Smooth muscle cell (in vitro differentiated cells): Measurements from ENCODE around the gene ARL10. TPM values are rescaled to one million over a fixed set of nuclear protein-coding genes. Genes with fewer than 3 reads are reported as not detected.

Experiments used
- DNase-seq: peaks from one replicate; lab custom pipeline; 2025; ENCODE audit not compliant: unreplicated experiment; lab: John Stamatoyannopoulos, UW
- H2AFZ ChIP-seq: fragments of 200-600 bp; sonication (generic); 2 replicates; pipeline ENCODE4 v1.6.0; 2016; ENCODE audit warnings: antibody characterized with exemption, low read depth, mild to moderate bottlenecking
- H3F3A ChIP-seq: fragments of 200-600 bp; sonication (generic); 2 replicates; pipeline ENCODE4 v1.6.0; 2017; ENCODE audit warnings: antibody characterized with exemption, low read depth
- H3K27ac ChIP-seq: fragments of 200-600 bp; sonication (generic); 2 replicates; pipeline ENCODE4 v1.5.1; 2016; ENCODE audit warnings: low read depth, mild to moderate bottlenecking
- H3K27me3 ChIP-seq: fragments of 200-600 bp; sonication (generic); 2 replicates; pipeline ENCODE4 v1.6.1; 2016; ENCODE audit warnings: low read depth, mild to moderate bottlenecking
- H3K36me3 ChIP-seq: fragments of 200-600 bp; sonication (generic); 2 replicates; pipeline ENCODE4 v1.5.1; 2016; ENCODE audit warnings: low read depth
- H3K4me1 ChIP-seq: fragments of 200-600 bp; sonication (generic); 2 replicates; pipeline ENCODE4 v1.5.1; 2016; ENCODE audit warnings: low read depth
- H3K4me2 ChIP-seq: fragments of 200-600 bp; sonication (generic); 2 replicates; pipeline ENCODE4 v1.6.0; 2016; ENCODE audit warnings: mild to moderate bottlenecking
- H3K4me3 ChIP-seq: fragments of 200-600 bp; sonication (generic); 2 replicates; pipeline ENCODE4 v1.5.1; 2016; ENCODE audit warnings: mild to moderate bottlenecking
- H3K79me2 ChIP-seq: fragments of 200-600 bp; sonication (generic); 2 replicates; pipeline ENCODE4 v1.6.0; 2016; ENCODE audit warnings: low read depth, mild to moderate bottlenecking
- H3K9ac ChIP-seq: fragments of 200-600 bp; sonication (generic); 2 replicates; pipeline ENCODE4 v1.6.0; 2016; ENCODE audit warnings: low read depth
- H3K9me3 ChIP-seq: fragments of 200-600 bp; sonication (generic); replicated peaks from 2 replicates; pipeline ENCODE4 v1.5.1; 2016; ENCODE audit warnings: low read depth
- H4K20me1 ChIP-seq: fragments of 200-600 bp; sonication (generic); 2 replicates; pipeline ENCODE4 v1.6.0; 2016; ENCODE audit warnings: low read depth
- CTCF ChIP-seq: fragments of 200-600 bp; sonication (generic); IDR thresholded peaks from 2 replicates; pipeline ENCODE4 v1.5.1; 2017; ENCODE audit warnings: borderline replicate concordance, mild to moderate bottlenecking, antibody characterized with exemption; ENCODE audit not compliant: insufficient read depth, poor library complexity, severe bottlenecking
- WGBS: methylation state at CpG from one replicate; pipeline ENCODE4 v1.1.7; 2016; ENCODE audit warnings: low lambda C conversion rate; 5-methylcytosine and 5-hydroxymethylcytosine counted together
- polyA plus RNA-seq: library from polyadenylated mRNA; unstranded; fragments of >200 nt; fragmentation: Nextera tagmentation; extraction: Ambion mirVana; gene quantifications from 2 replicates; pipeline ENCODE4 v1.2.1, GENCODE V29; 2016
- total RNA-seq: library from RNA; depleted of rRNA; stranded (reverse); fragments of >200 nt; gene quantifications from 2 replicates; pipeline ENCODE4 v1.2.3, GENCODE V29; 2014

Gene ARL10
- total and polyA plus RNA-seq, 2 experiments from 2014 or later = 5.6 to 10.7 TPM

GRCh38 chr5:176401281-176402205, 36.3 kb downstream of the ARL10 start:
- Histone ChIP-seq H3K4me3 (no peak overlapping the region), H3F3A (no peaks in the 10 kb centered on the region), H3K79me2 (no peaks in the 10 kb centered on the region), H3K27ac (no peak overlapping the region), H3K4me2 (no peak overlapping the region), H3K9me3 (no peaks in the 10 kb centered on the region), H3K9ac (no peak overlapping the region), H4K20me1 (peaks cover 23% of the 10 kb centered on the region), H3K36me3 (no peaks in the 10 kb centered on the region), H2AFZ (no peak overlapping the region), H3K4me1 (no peaks in the 10 kb centered on the region), H3K27me3 (no peaks in the 10 kb centered on the region)
- 91% methylated on average over 22 of the region's 22 CpGs for WGBS
- TF ChIP-seq CTCF = no peak
- no peak for DNase-seq

GRCh38 chr5:176405656-176406435, 40.6 kb downstream of the ARL10 start:
- H3K27me3 ChIP-seq = no peaks in the 10 kb centered on the region
- no peaks in the 10 kb centered on the region for H3F3A ChIP-seq
- WGBS = 87% methylated on average over 20 of the region's 20 CpGs
- H2AFZ ChIP-seq = no peak overlapping the region
- TF ChIP-seq CTCF = no peak
- H3K79me2 ChIP-seq = no peaks in the 10 kb centered on the region
- no peak overlapping the region for H3K9ac ChIP-seq
- H3K4me2 ChIP-seq = no peak overlapping the region
- H3K27ac ChIP-seq = no peak overlapping the region
- no peaks in the 10 kb centered on the region for H3K36me3 ChIP-seq
- H3K9me3 ChIP-seq = no peaks in the 10 kb centered on the region
- H3K4me1 ChIP-seq = no peaks in the 10 kb centered on the region
- DNase-seq = no peak
- H4K20me1 ChIP-seq = peaks cover 53% of the 10 kb centered on the region
- H3K4me3 ChIP-seq = no peak overlapping the region

- TF ChIP-seq CTCF = no peak
- no peaks in the 10 kb centered on the region for H3K79me2 ChIP-seq
- H3K27ac ChIP-seq = no peak overlapping the region
- no peaks in the 10 kb centered on the region for H3K27me3 ChIP-seq
- no peaks in the 10 kb centered on the region for H3K9me3 ChIP-seq
- no peak overlapping the region for H2AFZ ChIP-seq
- no peak for DNase-seq
- no peak overlapping the region for H3K4me3 ChIP-seq
- 94% methylated on average over 9 of the region's 9 CpGs for WGBS
- no peak overlapping the region for H3K4me2 ChIP-seq
- no peaks in the 10 kb centered on the region for H3F3A ChIP-seq
- no peaks in the 10 kb centered on the region for H3K36me3 ChIP-seq
- no peaks in the 10 kb centered on the region for H3K4me1 ChIP-seq
- H3K9ac ChIP-seq = no peak overlapping the region
- H4K20me1 ChIP-seq = peaks cover 54% of the 10 kb centered on the region
These were observed 41.3 kb downstream of the ARL10 start for GRCh38 chr5:176406436-176407052.
